Stimulated activated CD8-positive, alpha-beta memory T cell treated with anti-CD3 and anti-CD28 coated beads, Interleukin-4, amount 100 ng/mL, for 4 hours (primary cell): ENCODE measurements around the gene TBX21.
"Not testable (repeated sequence)": the region's sequence is repeated elsewhere in the genome, so short reads cannot be mapped to it uniquely, and the experiment has no call there.

Source experiments
- DNase-seq, 2 donors: peaks; one replicate each; pipeline ENCODE4 v3.0.0-alpha.2; 2020; ENCODE audit warnings: low read depth in 2 of 2, low spot score in 1 of 2

TBX21 gene

DNA sequence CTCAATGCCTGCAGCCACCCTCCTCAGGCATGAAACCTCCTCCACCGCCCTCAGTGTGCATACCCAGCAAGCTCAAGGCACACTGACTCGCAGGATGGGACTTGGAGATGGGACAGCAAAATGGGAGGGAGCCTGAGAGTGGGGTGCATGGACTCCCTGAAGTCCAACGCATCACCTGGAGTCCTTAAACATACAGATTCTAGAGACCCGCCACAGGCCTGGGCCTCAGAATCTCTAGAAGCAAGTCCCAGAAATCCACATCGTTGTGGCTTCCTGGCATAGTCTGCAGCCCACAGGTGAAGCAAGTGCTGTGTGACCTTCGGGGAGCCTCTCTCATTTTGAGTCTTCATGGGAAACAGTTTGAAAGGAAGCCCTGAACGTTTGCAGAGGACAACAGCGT, 3.6 kb upstream of the TBX21 start:
- DNase-seq, result no peak

DNA sequence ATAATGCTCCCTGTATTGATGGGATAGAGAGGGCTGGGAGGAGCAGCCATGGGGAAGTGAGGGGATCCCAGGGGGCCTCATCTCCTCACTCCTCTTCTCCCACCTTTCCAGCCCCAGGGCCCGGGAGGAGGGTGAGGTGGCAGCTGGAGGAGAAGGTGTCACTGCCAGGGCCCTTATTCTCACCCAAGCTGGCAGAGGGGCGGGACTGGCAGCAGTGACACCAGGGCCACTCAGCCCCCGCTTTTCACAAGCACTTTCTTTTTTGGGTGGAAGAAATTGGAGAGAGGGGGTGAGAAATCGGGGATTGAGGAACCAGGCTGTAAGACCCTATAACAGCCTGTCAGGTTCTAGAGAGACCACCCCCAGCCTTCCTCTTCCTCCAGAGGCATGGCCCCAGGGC, 2.4 kb upstream of the TBX21 start:
- no peak for DNase-seq

DNA sequence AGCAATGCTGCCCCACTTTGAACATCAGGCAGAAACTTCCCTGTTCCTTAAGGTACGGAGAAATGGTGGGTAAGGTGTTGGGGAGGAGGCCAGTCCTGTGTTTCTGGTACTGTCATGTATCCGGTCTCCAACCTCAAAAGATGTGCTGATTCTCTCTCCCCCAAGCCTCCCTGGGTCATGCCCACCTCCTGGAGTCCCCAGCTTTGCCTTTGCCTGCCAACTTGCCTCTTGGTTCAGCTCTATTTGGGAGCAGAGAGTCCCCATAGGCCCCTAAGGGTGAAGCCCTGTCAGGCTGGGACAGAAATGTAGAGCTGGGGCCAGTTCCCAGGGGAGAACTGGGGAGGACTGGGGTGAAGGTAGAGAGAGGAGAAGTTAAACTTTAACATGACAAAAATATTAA, 1.6 kb upstream of the TBX21 start:
- no peak for DNase-seq

DNA sequence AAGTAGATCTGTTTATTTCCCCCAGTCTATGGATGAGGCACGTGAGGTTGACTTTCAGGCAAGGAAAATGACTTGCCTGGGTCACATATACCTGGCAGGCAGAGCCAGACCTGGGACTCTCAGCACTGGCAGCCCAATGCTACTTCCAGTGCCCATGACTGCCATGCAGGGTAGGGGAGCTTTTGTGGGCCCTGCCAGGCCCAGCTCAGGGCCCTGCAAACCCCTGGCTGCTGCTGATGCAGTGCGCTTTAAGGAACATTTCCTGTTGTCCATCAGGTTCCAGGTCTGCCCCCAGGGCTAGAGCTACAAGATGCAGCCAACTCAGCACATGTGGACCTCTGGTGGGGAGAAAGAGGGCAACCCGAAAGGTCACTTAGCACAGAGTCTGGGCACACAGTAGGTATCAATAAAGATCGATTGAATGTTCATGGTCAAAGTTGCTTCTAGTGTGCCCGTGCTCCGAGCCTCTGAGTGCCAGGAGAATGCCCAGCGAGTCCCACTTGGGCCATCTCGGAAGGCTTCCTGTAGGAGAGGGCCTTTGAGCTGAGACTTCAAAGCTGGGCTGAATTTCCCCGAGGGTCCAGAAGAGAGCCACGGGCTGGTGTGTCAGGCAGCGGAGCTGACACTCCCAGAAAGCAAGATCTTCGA, 513 bp upstream of the TBX21 start:
- no peak for DNase-seq

DNA sequence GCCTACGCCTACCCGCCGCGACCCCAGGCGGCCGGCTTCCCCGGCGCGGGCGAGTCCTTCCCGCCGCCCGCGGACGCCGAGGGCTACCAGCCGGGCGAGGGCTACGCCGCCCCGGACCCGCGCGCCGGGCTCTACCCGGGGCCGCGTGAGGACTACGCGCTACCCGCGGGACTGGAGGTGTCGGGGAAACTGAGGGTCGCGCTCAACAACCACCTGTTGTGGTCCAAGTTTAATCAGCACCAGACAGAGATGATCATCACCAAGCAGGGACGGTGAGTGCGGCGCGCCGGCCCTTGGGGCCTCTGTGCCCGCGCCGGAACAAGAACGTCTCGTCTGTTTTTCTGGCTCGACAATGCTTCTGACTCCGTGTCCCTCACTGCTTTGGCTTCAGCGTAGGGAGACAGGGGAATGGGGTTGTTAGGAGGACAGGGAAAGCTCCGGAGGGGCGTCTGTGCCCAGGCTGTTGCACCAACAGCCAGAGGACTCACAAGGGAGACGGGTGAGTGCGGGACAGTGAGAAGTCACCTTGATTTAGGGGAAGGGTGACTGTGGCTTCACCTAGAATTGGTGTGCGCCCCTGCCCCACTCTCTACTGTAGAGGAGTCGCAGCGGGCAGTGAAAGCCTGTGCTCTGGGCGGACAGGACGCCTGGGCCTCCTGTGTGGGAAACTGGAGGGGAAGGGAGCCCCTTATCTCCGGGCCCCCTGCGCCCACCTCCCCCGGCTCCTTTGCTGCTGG, 806 bp downstream of the TBX21 start:
- no peak for DNase-seq

DNA sequence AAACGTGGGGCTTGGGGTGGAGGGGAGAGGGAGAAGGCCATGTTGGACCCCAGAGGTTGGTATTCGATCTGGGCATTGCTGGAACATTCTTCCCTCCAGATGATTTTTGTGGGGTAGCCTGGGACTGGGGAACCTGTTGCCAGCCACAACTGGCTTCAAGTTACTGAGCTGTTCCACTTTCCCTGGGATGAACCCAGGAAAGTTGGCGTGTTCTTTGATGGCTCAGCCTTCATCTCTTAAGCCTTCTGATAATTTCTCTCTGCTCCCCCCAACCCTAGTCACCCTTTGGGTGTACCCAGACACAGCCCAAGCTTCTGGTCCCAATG, 2.1 kb downstream of the TBX21 start:
- DNase-seq, result no peak

DNA sequence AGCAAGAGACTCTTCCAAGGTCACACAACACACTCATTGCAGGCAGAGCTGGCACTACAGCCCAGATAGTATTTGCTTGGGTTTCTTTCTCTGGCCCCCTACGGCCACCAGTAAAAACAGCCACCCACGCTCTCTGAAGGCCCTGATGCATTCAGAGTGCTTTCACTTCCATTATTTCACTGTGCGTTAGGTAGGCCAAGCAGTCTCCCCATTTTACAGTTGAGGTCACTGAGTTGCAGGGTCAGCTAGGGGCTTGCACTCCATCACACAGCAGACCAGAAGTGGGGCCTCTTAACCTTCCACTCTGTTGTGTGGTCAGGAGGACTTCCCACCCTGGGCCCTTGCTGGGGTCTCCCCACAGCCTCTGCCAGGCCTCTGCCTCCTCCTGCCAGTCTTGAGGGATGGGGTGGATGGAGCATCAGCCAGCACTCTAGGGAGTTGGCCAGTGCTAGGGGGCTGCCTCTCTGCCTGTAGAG, 2.5 kb downstream of the TBX21 start:
- no peak for DNase-seq

DNA sequence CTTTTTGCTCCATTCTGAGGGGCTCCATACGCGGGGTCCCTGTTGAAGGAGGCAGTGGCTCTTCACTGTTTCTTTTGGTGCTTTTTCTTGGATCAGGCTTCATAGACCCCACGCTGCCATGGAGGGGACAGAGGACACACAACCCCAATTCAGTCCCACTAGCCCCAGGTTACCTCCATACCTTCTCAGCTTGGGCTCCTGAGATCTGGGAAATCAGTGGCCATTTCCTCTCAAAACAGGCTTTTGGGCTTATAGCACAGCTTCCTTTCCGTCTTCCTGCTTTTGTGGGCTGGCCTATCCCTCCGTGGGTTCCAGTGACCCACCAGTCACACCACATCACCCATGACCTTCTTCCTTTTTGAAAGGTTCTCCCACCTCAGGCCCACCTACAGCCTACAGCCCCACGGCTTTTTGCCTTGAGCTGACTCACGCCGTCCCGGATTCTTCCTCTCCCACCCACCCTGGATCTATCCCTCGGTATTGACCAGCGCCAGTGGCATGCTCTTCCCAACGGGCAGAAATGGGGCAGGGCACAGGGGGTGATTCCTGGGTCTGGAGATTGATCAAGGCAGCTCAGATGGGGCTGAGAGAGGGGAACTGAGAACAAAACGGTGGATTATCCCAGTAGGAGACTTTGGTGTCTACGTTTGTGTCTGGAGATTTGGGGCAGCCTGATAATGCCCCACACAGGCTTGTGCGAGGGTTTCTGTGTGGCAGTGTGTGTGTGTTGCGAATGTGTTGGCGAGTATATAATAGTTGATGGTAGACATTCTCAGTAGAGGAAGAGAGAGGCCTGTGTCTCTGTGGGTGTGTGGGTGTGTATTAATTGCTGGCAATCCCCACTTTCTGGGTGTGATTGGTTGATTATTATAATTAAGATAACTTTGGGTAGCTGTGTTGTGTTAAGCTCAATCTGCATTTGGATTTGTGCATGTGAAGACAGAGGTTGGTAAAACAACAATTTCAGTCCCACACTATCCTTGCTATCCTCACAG, 3.8 kb downstream of the TBX21 start:
- DNase-seq, result no peak

DNA sequence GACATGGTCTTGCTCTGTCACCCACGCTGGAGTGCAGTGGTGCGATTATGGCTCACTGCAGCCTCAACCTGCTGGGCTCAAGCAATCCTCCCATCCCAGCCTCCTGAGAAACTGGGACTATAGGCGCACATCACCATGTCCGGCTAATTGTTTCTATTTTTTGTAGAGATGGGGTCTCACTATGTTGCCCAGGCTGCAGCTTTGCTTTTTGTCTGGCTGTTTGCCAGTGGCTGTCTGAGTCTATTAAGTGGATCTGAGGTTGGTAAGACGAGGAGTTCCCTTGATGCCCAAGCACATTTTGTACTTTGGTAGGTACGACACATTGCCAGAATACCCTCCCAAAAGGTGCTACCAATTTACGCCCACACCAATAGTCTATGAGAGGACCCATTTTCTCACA, 5.1 kb downstream of the TBX21 start:
- no peak for DNase-seq

DNA sequence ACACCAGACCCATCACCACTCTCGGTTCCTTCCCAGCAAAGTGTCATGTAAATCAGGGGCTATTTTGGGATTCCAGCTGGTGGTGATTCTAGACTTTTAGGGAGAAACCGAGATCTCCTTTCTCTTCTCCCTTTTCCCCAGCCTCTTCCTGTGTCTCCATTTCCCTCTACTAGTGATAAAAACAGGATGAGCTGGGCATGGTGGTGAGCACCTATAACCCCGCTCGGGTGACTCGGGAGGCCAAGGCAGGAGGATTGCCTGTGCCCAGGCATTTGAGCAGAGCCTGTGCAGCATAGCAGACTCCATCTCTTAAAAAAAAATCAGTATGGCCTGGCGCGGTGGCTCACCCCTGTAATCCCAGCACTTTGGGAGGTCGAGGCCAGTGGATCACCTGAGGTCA, 6.1 kb downstream of the TBX21 start:
- DNase-seq, result no peak

DNA sequence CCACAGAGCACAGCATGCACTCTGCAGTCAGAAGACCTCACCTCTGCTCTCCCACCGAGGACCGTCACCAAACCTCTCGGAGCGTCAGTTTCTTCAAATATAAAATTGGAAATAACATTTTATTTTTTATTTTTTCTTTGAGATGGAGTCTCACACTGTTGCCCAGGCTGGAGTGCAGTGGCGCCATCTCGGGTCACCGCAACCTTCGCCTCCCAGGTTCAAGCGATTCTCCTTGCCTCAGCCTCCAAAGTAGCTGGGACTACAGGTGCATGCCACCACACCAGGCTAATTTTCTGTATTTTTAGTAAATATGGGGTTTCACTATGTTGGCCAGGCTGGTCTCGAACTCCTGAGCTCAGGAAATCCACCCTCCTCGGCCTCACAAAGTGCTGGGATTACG, 6.9 kb downstream of the TBX21 start:
- DNase-seq, result not testable (repeated sequence)

DNA sequence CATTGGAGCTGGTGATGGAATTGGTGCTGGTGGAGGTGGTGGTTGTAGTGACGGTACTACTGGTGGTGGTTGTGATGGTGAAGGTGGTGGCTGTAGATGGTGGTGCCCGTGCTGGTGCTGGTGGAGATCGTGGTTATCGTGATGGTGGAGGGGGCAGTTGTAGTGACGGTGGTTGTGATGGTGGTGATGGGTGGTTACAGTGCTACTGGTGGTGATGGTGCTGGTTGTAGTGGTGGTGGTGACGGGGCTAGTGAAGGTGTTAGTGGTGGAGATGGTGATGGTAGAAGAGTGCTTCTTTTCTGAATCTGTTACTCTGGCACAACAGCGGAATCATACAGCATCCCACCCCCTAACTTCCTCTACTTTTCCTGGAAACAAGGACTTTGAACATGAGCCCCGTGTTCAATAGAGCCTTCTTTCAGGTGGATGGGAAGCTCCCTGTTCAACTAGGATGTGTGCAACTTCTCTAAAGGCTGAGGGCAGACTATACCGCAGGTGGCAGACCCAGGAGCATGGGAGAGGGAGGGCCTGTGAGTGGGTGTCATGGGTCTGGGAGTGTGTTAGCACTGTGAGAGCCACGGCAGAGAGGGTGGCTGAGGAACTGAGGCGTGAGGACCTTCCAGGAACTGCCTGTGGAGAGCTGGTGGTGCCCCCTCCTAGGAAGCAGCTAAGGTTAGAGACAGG, 8.2 kb downstream of the TBX21 start:
- DNase-seq, result no peak

DNA sequence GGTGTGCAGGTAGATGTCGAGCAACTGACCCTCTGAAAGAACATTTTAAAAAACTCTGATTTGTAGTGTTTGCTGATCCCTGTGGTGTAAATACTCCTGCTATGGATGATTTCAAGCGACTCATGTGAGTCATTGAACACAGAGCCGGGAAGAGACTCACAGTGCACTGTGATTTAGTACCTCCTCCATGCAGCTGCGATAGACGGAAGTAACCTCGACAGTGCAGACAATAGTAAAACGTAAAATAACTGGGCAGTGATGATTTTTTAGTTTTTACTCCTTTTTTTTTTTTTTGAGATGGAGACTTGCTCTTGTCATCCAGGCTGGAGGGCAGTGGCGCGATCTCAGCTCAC, 8.7 kb downstream of the TBX21 start:
- no peak for DNase-seq

DNA sequence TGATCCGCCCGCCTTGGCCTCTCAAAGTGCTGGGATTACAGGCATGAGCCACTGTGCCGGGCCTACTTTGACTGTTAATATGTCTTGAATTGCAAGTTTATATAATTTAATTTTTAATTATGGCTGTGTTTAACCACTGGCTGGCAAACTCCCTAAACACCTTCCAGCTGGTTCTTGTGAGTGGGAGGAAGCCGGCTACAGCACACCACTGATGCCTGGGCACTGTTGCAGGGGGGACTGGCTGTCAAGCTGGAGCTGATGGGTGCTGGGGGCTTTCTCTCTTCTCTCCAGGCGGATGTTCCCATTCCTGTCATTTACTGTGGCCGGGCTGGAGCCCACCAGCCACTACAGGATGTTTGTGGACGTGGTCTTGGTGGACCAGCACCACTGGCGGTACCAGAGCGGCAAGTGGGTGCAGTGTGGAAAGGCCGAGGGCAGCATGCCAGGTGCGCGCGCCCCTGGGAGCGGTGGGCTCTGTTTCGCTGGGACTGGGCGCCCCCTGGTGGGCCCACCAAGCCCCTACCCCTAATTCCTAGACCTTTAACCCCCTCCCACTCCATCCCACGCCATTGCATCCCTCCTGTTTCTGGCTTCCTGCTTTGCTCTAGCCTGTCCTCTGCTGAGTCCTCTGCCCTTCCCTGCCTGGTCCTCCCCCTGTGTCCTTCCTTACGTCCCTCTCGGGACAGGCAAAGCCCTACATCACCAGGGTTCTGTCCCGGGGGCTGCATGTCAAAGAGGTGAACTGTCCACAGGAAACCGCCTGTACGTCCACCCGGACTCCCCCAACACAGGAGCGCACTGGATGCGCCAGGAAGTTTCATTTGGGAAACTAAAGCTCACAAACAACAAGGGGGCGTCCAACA, 9.5 kb downstream of the TBX21 start:
- no peak for DNase-seq

DNA sequence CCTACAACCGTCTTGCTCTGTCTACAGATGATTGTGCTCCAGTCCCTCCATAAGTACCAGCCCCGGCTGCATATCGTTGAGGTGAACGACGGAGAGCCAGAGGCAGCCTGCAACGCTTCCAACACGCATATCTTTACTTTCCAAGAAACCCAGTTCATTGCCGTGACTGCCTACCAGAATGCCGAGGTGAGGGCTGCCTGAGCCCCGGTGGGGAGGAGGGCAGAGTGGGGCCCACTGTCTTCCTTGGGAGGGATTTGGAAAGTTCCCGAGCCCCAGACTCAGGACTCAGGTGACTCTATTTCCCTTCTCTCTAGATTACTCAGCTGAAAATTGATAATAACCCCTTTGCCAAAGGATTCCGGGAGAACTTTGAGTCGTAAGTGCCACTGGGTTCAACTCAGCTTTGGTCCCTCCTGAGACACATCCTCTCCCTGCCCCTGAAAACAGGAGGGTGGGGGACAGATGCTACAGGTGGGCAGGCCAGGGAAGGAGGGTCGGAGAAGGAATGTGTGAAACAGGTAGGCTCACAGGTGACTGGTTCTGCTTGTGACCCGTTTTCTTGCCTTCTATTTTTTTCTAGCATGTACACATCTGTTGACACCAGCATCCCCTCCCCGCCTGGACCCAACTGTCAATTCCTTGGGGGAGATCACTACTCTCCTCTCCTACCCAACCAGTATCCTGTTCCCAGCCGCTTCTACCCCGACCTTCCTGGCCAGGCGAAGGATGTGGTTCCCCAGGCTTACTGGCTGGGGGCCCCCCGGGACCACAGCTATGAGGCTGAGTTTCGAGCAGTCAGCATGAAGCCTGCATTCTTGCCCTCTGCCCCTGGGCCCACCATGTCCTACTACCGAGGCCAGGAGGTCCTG, 11.4 kb downstream of the TBX21 start:
- DNase-seq, result no peak

DNA sequence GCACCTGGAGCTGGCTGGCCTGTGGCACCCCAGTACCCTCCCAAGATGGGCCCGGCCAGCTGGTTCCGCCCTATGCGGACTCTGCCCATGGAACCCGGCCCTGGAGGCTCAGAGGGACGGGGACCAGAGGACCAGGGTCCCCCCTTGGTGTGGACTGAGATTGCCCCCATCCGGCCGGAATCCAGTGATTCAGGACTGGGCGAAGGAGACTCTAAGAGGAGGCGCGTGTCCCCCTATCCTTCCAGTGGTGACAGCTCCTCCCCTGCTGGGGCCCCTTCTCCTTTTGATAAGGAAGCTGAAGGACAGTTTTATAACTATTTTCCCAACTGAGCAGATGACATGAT, 12.0 kb downstream of the TBX21 start:
- DNase-seq, result no peak

DNA sequence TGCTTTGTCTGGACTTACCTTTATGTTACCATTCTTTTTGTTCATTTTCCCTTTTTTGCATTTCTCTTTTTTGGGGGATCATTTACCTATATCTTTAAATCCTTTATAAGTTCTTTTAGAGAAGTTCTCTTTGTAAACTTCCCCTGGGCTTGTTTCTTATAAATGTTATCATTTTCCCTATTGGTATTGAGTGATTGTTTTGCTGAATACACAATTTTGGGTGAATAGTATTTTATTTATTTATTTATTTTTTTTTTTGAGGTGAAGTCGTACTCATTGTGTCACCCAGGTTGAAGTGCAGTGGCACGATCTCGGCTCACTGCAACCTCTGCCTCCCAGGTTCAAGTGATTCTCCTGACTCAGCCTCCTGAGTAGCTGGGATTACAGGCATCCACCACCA, 18.4 kb downstream of the TBX21 start:
- no peak for DNase-seq

DNA sequence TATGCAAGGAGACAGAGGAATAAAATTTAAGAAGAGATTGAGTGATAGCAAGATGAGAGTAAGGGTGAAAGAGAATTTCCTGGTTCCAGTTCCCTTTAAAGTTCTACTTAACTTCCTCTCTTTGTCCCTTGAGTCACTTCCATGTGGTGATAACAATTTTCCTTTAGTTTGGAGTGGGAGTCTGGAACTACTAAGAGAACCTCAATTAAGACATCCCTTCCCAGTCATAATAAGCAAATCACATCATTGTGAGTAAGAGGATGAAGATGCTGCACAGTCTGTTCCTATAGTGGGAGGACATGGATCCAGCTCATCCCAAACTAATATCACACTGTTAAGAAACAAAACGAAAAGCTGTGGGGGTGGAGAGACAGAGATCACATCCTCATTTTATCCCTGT, 24.4 kb downstream of the TBX21 start:
- no peak for DNase-seq

DNA sequence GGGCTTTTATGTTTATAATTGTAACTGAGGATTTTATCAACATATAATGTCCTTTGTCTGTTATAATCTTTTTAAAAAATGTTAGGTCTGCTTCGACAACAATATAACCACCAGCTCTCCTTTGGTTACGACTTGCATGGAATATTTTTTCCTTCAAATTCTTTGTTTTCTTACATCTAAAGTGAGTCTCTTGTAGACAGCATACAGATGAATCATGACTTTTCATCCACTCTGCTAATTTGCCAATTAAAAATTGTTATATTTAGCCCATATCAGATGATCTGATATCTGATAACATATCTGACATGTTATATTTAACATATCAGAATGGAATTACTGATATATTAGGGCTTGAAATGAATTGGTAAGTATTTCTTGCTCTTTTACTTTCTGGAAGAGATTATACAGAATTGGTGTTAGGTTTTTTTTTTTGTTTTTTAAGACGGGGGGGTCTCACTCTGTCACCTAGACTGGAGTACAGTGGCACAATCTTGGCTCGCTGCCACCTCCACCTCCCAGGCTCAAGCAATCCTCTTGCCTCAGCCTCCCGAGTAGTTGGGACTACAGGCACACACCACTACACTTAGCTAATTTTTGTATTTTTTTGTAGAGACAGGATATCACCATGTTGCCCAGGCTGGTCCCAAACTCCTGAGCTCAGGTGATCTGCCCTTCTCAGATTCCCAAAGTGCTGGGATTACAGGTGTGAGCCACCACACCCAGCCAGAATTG, 27.5 kb downstream of the TBX21 start:
- no peak for DNase-seq
